Sigmoid colon (tissue), 4 donors: Measurements from ENCODE around the gene SLC6A3.

Experiments used
- EP300 ChIP-seq, 4 donors: sonication (generic); formaldehyde crosslinking; IDR thresholded peaks; one replicate each; pipeline ENCODE4 v1.6.1; 2017; ENCODE audit warnings: antibody characterized with exemption in 4 of 4
- POLR2A ChIP-seq, 2 donors: fragments of 450-650 bp; IDR thresholded peaks; one replicate each; pipeline ENCODE4 v1.6.1; 2016; ENCODE audit warnings: antibody characterized with exemption in 2 of 2, mild to moderate bottlenecking in 2 of 2, moderate library complexity in 2 of 2
- TF ChIP-seq, protein P1 (sequence below), 4 experiments: fragments of 450-650 bp in 3 of 4; fragments of 200-600 bp in 1 of 4; IDR thresholded peaks; one replicate each; pipeline ENCODE4 v1.5.1; 2016 to 2019; ENCODE audit warnings: antibody characterized with exemption in 4 of 4, mild to moderate bottlenecking in 3 of 4, moderate library complexity in 2 of 4

DNA sequence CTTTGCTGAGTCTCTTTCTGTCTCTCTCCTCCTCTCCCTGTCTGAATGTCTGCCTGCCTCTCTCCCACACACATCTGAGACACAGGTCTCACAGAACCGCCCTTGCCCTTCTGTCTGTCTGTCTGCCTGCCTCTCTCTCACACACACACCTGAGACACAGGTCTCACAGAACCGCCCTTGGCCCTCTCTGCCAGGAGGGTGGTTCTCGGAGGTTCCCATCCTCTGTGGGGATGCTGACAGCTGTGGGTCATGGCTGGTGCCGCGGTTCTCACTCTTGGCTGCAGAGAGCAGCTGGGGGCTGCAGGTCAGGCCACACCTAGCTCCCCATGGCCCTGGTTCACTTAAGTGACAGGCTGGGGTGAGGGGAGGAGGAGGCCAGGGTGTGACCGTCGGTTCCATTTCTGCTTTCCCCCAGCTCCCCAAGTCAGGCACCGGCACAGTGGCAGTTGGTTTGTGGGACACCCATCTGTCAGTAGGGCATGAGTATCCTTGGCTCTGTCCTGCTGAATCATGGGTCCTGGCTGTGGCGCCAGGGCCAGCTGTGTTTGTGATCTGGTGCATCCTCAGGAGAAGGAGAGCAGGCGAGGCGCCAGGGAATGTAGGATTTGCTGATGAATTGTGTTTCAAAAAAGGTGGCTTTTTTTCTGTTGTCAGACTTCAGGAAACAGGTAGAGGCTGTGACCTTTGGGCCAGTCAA is 58.0 kb downstream of the SLC6A3 start:
- no peak for TF ChIP-seq POLR2A (IDR thresholded peaks at IDR 0.05)
- TF ChIP-seq, protein P1, sequence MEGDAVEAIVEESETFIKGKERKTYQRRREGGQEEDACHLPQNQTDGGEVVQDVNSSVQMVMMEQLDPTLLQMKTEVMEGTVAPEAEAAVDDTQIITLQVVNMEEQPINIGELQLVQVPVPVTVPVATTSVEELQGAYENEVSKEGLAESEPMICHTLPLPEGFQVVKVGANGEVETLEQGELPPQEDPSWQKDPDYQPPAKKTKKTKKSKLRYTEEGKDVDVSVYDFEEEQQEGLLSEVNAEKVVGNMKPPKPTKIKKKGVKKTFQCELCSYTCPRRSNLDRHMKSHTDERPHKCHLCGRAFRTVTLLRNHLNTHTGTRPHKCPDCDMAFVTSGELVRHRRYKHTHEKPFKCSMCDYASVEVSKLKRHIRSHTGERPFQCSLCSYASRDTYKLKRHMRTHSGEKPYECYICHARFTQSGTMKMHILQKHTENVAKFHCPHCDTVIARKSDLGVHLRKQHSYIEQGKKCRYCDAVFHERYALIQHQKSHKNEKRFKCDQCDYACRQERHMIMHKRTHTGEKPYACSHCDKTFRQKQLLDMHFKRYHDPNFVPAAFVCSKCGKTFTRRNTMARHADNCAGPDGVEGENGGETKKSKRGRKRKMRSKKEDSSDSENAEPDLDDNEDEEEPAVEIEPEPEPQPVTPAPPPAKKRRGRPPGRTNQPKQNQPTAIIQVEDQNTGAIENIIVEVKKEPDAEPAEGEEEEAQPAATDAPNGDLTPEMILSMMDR (IDR thresholded peaks at IDR 0.05), result no peak
- TF ChIP-seq EP300 (IDR thresholded peaks at IDR 0.05), result no peak
